K562 (cell line): ENCODE measurements around the gene TXN. TPM values are rescaled to one million over a fixed set of nuclear protein-coding genes. Genes with fewer than 3 reads are reported as not detected.

Experiments used
- ATAC-seq: fragments of 200-7000 bp; cut with Tn5 transposase; 3 replicates; pipeline ENCODE4 v1.9.1; 2020; ENCODE audit warnings: moderate library complexity
- BruUV-seq: library from RNA; stranded (reverse); fragments of 400-500 nt; replicated peaks from 2 replicates; lab custom pipeline; 2021; lab: Mats Ljungman, UMichigan
- CTCF ChIA-PET: fragments of 300-600 bp; formaldehyde crosslinking; extraction: SDS; loops from one replicate; lab custom pipeline; 2021; ENCODE audit warnings: low intra/inter-chr PET ratio; lab: Yijun Ruan, JAX
- POLR2A ChIA-PET: fragments of 300-600, 350-650 bp; sonication (Branson Sonifier 250); formaldehyde crosslinking; extraction: SDS; loops from one replicate; lab custom pipeline; 2021; ENCODE audit warnings: antibody characterized with exemption, inconsistent platforms; lab: Yijun Ruan, JAX
- DNase-seq, 4 experiments: peaks; one replicate each; pipeline versions ENCODE4 v3.0.0 to v3.0.0-alpha.2; 2011 to 2018; ENCODE audit warnings: low spot score in 3 of 4, mixed read lengths in 3 of 4; ENCODE audit errors: extremely low read depth in 1 of 4
- FAIRE-seq: peaks from 2 replicates; lab custom pipeline; 2011; peaks lifted over from hg19 to GRCh38; lab: Jason Lieb, UNC
- H2AFZ ChIP-seq: 2 replicates; pipeline ENCODE4 v1.6.0; 2011; ENCODE audit warnings: low read depth, low read length, control low read depth, inconsistent platforms
- H3K27ac ChIP-seq: fragments of 200-600 bp; 3 replicates; pipeline ENCODE4 v1.8.0; 2011; ENCODE audit warnings: low read depth, mild to moderate bottlenecking, control low read depth, inconsistent platforms, low read length, moderate library complexity, mixed read lengths; ENCODE audit errors: extremely low read depth
- H3K27me3 ChIP-seq, 2 experiments: fragments of 300-600 bp in 1 of 2; 2 replicates in 1 of 2; 3 replicates in 1 of 2; pipeline versions ENCODE4 v1.6.0 to v1.8.0; 2011; ENCODE audit warnings: inconsistent platforms in 2 of 2, low read length in 2 of 2, mild to moderate bottlenecking in 1 of 2, mixed read lengths in 1 of 2, moderate library complexity in 1 of 2; ENCODE audit not compliant: control insufficient read depth in 2 of 2, insufficient read depth in 2 of 2
- H3K36me3 ChIP-seq: fragments of 300-600 bp; 3 replicates; pipeline ENCODE4 v1.8.0; 2011; ENCODE audit warnings: mild to moderate bottlenecking, low read length, inconsistent platforms; ENCODE audit not compliant: control insufficient read depth, insufficient read depth
- H3K4me1 ChIP-seq, 2 experiments: fragments of 200-600 bp in 1 of 2; replicated peaks in 1 of 2; 2 replicates in 1 of 2; 3 replicates in 1 of 2; pipeline versions ENCODE4 v1.5.1 to v1.8.0; 2011; ENCODE audit warnings: inconsistent platforms in 2 of 2, low read length in 2 of 2, mild to moderate bottlenecking in 1 of 2, mixed read lengths in 1 of 2, moderate library complexity in 1 of 2; ENCODE audit not compliant: control insufficient read depth in 2 of 2, insufficient read depth in 2 of 2
- H3K4me2 ChIP-seq: 2 replicates; pipeline ENCODE4 v1.6.1; 2011; ENCODE audit warnings: low read length, control low read depth, inconsistent platforms, mixed read lengths; ENCODE audit not compliant: insufficient read depth
- H3K4me3 ChIP-seq: fragments of 200-600 bp; sonication (generic), shearing (Covaris generic); 2 replicates; pipeline ENCODE4 v1.5.1; 2016; ENCODE audit warnings: control low read depth, inconsistent platforms
- H3K79me2 ChIP-seq: fragments of 200-600 bp; 3 replicates; pipeline ENCODE4 v1.8.0; 2011; ENCODE audit warnings: low read length, inconsistent platforms; ENCODE audit not compliant: control insufficient read depth, insufficient read depth
- H3K9ac ChIP-seq, 2 experiments: 2 replicates each; pipeline versions ENCODE4 v1.6.0 to v1.6.1; 2011; ENCODE audit warnings: low read depth in 2 of 2, low read length in 2 of 2, control low read depth in 1 of 2, inconsistent platforms in 1 of 2, mild to moderate bottlenecking in 1 of 2, mixed read lengths in 1 of 2; ENCODE audit not compliant: insufficient read depth in 1 of 2
- H3K9me1 ChIP-seq: one replicate; pipeline ENCODE4 v1.6.0; 2011; ENCODE audit warnings: inconsistent platforms, mild to moderate bottlenecking, low read length, moderate library complexity; ENCODE audit not compliant: control insufficient read depth, insufficient read depth
- H3K9me3 ChIP-seq: replicated peaks from 2 replicates; pipeline ENCODE4 v1.5.1; 2011; ENCODE audit warnings: low read depth, low read length, inconsistent platforms; ENCODE audit not compliant: control insufficient read depth, insufficient read depth
- H4K20me1 ChIP-seq: replicated peaks from 2 replicates; pipeline ENCODE4 v1.6.1; 2011; ENCODE audit warnings: low read length, inconsistent platforms, mixed read lengths; ENCODE audit not compliant: control insufficient read depth, insufficient read depth
- CHCHD3 ChIP-seq: fragments of 250-450 bp; sonication (Bioruptor Pico); IDR thresholded peaks from 2 replicates; pipeline ENCODE4 v2.1.2; 2022; ENCODE audit warnings: mild to moderate bottlenecking
- ESRRB ChIP-seq: fragments of 250-450 bp; sonication (Bioruptor Pico); IDR thresholded peaks from 2 replicates; pipeline ENCODE4 v1.5.0; 2020; ENCODE audit warnings: mild to moderate bottlenecking, moderate library complexity, borderline replicate concordance
- ETS2 ChIP-seq: IDR thresholded peaks from 2 replicates; pipeline ENCODE4 v1.6.1; 2016; ENCODE audit warnings: borderline replicate concordance, missing genetic modification characterization, mild to moderate bottlenecking, moderate library complexity, missing compliant biosample characterization; ENCODE audit not compliant: poor library complexity, severe bottlenecking
- FOSL1 ChIP-seq: fragments of 200-800 bp; sonication (Bioruptor generic); conservative IDR thresholded peaks from 2 replicates; pipeline ENCODE4 v1.6.1; 2016; ENCODE audit warnings: missing genetic modification characterization, missing compliant biosample characterization
- HMGXB4 ChIP-seq: sonication (generic); formaldehyde crosslinking; IDR thresholded peaks from 2 replicates; pipeline ENCODE4 v1.8.1; 2023; ENCODE audit warnings: mild to moderate bottlenecking, missing genetic modification reagents
- HNRNPL ChIP-seq: fragments of 200-400 bp; formaldehyde crosslinking; IDR thresholded peaks from 2 replicates; pipeline ENCODE4 v1.6.1; 2017; ENCODE audit warnings: low read depth, mild to moderate bottlenecking, low read length
- MBD2 ChIP-seq: sonication (generic); IDR thresholded peaks from 2 replicates; pipeline ENCODE4 v1.6.1; 2016; ENCODE audit warnings: low read depth, borderline replicate concordance
- NCOA2 ChIP-seq, 2 experiments: fragments of 450-650 bp; IDR thresholded peaks; 2 replicates each; pipeline ENCODE4 v1.6.1; 2018; ENCODE audit warnings: mild to moderate bottlenecking in 2 of 2, moderate library complexity in 1 of 2; ENCODE audit not compliant: partially characterized antibody in 2 of 2
- SIRT6 ChIP-seq: IDR thresholded peaks from one replicate; pipeline ENCODE4 v1.6.1; 2012; ENCODE audit warnings: low read depth, mild to moderate bottlenecking, control low read depth, inconsistent platforms, low read length, moderate library complexity
- WGBS: fragments of 100-300 bp; shearing (Covaris generic); methylation state at CpG from one replicate; pipeline ENCODE4 v1.1.6; 2016; ENCODE audit warnings: low coverage, mixed read lengths; ENCODE audit not compliant: insufficient coverage; ENCODE audit errors: missing lambda C conversion rate; 5-methylcytosine and 5-hydroxymethylcytosine counted together
- in situ Hi-C: fragments of 300-500 bp; cut with MboI; formaldehyde crosslinking; loops from 4 replicates; pipeline ENCODE4 v1.15.0; 2018; ENCODE audit warnings: inconsistent platforms, mixed read lengths
- intact Hi-C: fragments of 100-400 bp; cut with micrococcal nuclease; formaldehyde crosslinking; loops from 2 replicates; pipeline ENCODE4 v1.14.2; 2022
- polyA plus RNA-seq, 8 experiments: library from polyadenylated mRNA; depleted of rRNA in 4 of 8; stranded (reverse) in 5 of 8; unstranded in 3 of 8; fragments of >200 nt; fragmentation: Nextera tagmentation in 2 of 8; fragmentation: Illumina TruSeq in 1 of 8; extraction: Ambion mirVana in 2 of 8; extraction: Trizol in 1 of 8; gene quantifications; 2 replicates each; pipeline versions ENCODE4 v1.2.1 to v1.2.3, GENCODE V29; 2011 to 2014; ENCODE audit warnings: inconsistent platforms in 1 of 8, missing spikeins in 1 of 8
- total RNA-seq, 7 experiments: library from RNA; depleted of rRNA in 6 of 7; stranded (reverse); fragments of >200 nt in 6 of 7; fragmentation: Illumina TruSeq in 2 of 7; extraction: Trizol in 2 of 7; gene quantifications; 2 replicates each; pipeline versions ENCODE4 v1.2.1 to v1.2.3, GENCODE V29; 2011 to 2021; ENCODE audit warnings: low replicate concordance in 1 of 7

The TXN gene
- total and polyA plus RNA-seq, 9 of the 15 experiments (the other 6 are each of a cell fraction or from before 2014, with no cell fraction given), result 272 to 1,596 (median 514) TPM

GRCh38 chr9:110278080-110278707, 21.9 kb upstream of the TXN start:
- Histone ChIP-seq H4K20me1 (no peaks in the 10 kb centered on the region), H3K27ac (no peak overlapping the region), H3K4me3 (no peak overlapping the region), H3K9me1 (no peaks in the 10 kb centered on the region), H3K36me3 (no peaks in the 10 kb centered on the region), H3K79me2 (no peaks in the 10 kb centered on the region), H3K9ac (no peak overlapping the region), H3K4me1 (no peaks in the 10 kb centered on the region), H3K27me3 (peaks cover 7 to 14% of the 10 kb centered on the region in 2 experiments; a peak in 4 of 5 replicates)
- ATAC-seq (no peak), FAIRE-seq (no peak), DNase-seq (no peak)
- CTCF ChIA-PET, result no interaction called here
- no TSS peak for BruUV-seq
- POLR2A ChIA-PET, result interaction anchor here (2.1 kb wide), 1 partner anchor 22 kb away, joined by 6 read pairs; the partner anchor contains the start of gene TXN
- TF ChIP-seq FOSL1, result 0 out of 2 replicates have a peak, but pooled peaks have one; percentile 12
- no peak for TF ChIP-seq SIRT6
- TF ChIP-seq, all 486 proteins: peak for 1
- Histone ChIP-seq H2AFZ (no peak overlapping the region), H3K9me3 (no peaks in the 10 kb centered on the region), H3K4me2 (no peak overlapping the region)
- WGBS, result 0% methylated on average over 3 of the region's 3 CpGs
- intact Hi-C loops (no loop called here), in situ Hi-C loops (no loop called here)

- H3K4me1 ChIP-seq, result no peaks in the 10 kb centered on the region
- H3K4me3 ChIP-seq, result no peak overlapping the region
- POLR2A ChIA-PET, result no interaction called here
- no peak for DNase-seq
- no peaks in the 10 kb centered on the region for H3K9me3 ChIP-seq
- H3K9ac ChIP-seq, result no peak overlapping the region
- H3K27me3 ChIP-seq, result peaks cover 7 to 14% of the 10 kb centered on the region in 2 experiments; a peak in 4 of 5 replicates
- TF ChIP-seq NCOA2 (IDR thresholded peaks at IDR 0.05; ENCODE audit: partially characterized antibody in 2 of 2) (no peak), CHCHD3 (no peak), HNRNPL (no peak), ETS2 (tag) (no peak), HMGXB4 (CRISPR knock-in tag) (no peak), ESRRB (CRISPR knock-in tag) (no peak), MBD2 (no peak)
- FAIRE-seq, result no peak
- CTCF ChIA-PET, result no interaction called here
- H3K36me3 ChIP-seq, result no peaks in the 10 kb centered on the region
- H3K9me1 ChIP-seq, result no peaks in the 10 kb centered on the region
- H3K27ac ChIP-seq, result no peak overlapping the region
- H3K79me2 ChIP-seq, result no peaks in the 10 kb centered on the region
- in situ Hi-C loops (no loop called here), intact Hi-C loops (no loop called here)
- no peak for ATAC-seq
- H4K20me1 ChIP-seq, result no peaks in the 10 kb centered on the region
- no TSS peak for BruUV-seq
- no peak overlapping the region for H3K4me2 ChIP-seq
- WGBS, result 0% methylated on average over 3 of the region's 3 CpGs
- H2AFZ ChIP-seq, result no peak overlapping the region
Measured at GRCh38 chr9:110276781-110277180, 20.5 kb upstream of the TXN start.
